NCI-H1417 treated with DMSO at 0.1 percent for 48 hours (cell line): ENCODE results near the gene TMEM114.

Experiments
- DNase-seq: peaks from one replicate; lab custom pipeline; 2025; lab: John Stamatoyannopoulos, UW

TMEM114 gene

GRCh38 chr16:8611122-8611521 is 20.8 kb upstream of the TMEM114 start:
- DNase-seq: no peak

GRCh38 chr16:8607214-8607613 is 16.9 kb upstream of the TMEM114 start:
- DNase-seq: no peak

- no peak for DNase-seq
Measured at GRCh38 chr16:8605554-8605953, 15.2 kb upstream of the TMEM114 start.

DNA sequence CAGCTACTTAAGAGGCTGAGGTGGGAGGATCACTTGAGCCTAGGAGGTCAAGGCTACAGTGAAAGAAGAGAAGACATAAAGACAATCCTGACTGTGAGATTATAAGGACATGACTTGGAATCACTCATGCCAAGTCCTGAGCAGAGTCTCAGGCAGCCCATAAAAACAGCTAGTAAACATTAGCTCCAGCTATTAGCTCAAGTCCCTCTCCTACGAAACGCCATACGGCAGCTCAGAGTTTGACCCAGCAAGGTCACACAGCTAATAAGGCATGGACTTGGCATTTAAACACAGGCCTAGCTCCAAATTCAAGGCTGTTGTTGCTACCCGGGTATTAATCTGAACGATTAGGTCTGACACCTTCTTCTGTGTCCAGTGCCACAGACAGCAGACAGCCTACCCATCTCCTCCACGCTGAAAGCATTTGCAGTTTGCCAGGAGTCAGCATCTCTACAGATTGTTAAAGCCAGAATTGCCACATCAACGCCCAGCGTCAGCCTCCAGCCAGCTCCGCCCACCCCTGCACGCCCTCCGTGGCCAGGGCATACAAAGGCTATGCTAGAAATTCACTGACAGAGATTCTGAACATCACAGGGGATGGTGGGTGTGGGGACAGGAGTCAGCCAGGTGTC is 9.9 kb upstream of the TMEM114 start:
- no peak for DNase-seq

DNA sequence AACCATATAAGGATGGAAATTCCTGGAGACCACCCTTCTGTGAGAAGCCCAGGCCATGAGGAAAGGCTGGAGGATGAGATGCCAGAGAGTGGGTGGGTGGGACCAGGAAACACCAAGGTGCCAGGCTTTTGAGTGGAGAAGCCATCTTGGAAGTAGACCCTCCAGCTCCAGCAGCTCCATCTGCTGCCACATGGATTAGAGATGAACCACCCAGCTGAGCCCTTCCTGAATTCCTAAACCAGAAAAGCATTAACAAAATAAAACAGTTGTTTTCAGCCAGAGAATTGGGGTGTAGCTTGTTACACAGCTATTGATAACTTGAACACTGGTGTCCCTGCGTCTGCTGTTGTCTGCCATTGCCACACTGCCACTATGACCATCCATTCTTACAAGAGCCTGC is 6.3 kb upstream of the TMEM114 start:
- no peak for DNase-seq

DNA sequence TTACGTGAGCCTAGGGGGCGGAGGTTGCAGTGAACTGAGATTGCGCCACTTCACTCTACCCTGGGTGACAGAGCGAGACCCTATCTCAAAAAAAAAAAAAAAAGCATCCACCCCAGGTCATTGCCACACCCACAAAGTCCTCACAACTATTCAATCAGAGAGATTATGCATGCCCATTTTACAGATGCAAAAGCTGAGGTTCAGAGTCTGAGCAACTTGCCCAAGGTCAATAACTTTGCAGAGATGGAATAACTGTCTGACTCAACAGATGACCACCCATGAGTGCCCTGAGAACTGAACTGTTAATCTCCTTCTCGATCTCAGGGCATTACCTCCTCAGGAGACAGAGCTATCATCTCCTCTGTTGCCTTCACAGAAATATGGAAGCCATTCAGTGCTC is 5.5 kb upstream of the TMEM114 start:
- no peak for DNase-seq

GRCh38 chr16:8594149-8594666 is 3.9 kb upstream of the TMEM114 start:
- DNase-seq: no peak

GRCh38 chr16:8591451-8591850 is 1.1 kb upstream of the TMEM114 start:
- no peak for DNase-seq

- DNase-seq: no peak
Measured at GRCh38 chr16:8590811-8591210, 500 bp upstream of the TMEM114 start.

GRCh38 chr16:8589057-8589899 is 1.0 kb downstream of the TMEM114 start:
- no peak for DNase-seq

- DNase-seq: no peak
Measured at GRCh38 chr16:8588682-8589056, 1.6 kb downstream of the TMEM114 start.

- no peak for DNase-seq
Measured at GRCh38 chr16:8587065-8587464, 3.2 kb downstream of the TMEM114 start.

DNA sequence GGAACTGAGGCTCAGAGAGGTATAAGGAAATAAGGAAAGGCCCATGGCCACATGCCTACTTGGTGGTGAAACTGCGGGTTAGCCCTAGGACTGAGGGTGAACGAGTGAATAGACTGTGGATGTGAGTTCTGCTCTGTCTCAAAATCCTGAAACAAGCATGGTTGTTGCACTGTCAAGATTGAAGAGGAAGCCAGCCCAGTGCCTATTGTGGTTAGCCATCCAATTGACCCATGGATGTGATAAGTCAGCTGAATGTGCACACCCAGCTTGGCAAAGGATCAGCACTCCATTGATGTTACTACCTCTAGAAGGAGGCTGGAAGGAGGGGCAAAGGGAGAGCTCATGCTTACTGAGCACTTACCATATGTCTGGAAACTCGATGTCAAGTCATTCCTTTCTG is 4.5 kb downstream of the TMEM114 start:
- DNase-seq: no peak

- DNase-seq: no peak
Measured at GRCh38 chr16:8585041-8585440, 5.3 kb downstream of the TMEM114 start.

GRCh38 chr16:8583732-8584131 is 6.6 kb downstream of the TMEM114 start:
- no peak for DNase-seq

GRCh38 chr16:8583199-8583598 is 7.1 kb downstream of the TMEM114 start:
- DNase-seq: no peak

DNA sequence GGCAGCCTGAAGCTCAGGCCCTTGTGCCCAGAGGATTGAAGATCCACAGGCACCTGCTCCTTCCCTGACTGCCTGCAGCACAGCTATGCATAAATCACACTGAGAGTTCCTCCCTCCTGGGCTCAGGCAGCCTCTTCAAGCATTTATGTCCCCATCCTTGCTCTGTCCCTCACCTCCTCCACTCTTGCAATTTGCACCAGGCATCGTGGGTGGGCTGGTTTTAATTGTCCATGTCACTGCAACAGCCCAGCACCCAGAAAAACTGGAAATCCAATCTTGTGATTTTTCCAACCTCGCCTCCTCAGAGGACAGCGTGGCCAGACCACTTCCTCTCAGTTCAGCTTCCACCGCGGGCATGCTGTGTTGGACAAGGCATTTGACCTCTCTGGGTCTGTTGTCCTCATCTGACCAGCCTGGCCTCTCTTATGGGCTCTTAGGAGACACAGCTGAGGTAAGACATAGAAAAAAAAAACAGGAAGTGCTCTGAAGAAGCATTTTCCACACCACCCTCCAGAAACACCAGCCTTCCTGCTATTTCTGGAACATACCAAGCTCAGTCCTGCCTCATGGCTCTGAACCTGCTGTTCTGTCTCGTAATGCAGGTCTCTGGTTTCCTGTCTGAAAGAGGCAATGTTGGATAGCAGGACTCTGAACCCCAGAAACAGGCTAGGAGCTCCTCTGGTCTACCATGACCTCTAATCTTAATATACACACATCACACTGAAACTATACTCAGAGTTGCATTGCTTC is 8.3 kb downstream of the TMEM114 start:
- DNase-seq: no peak

DNA sequence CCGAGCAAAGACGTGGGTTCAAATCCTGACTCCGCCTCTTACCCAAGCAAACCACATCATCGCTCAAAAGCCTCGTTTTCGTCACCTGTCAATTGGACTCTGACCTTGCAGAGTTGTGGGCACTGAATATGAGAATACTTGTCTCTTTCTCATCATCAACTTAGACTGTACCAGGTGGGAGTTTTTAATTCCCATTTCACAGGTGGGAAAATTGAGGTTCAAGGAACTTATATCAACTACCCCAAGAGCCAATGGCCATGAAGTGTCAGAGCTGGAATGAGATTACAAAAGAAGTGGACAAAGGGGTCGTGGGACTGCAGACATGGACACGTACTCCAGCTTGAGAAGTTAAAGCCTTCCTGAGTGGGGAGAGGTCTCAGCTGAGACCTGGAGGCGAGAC is 10.8 kb downstream of the TMEM114 start:
- DNase-seq: no peak

GRCh38 chr16:8577678-8578304 is 12.5 kb downstream of the TMEM114 start:
- DNase-seq: no peak

GRCh38 chr16:8576141-8577004 is 13.9 kb downstream of the TMEM114 start:
- no peak for DNase-seq

GRCh38 chr16:8575399-8575798 is 14.9 kb downstream of the TMEM114 start:
- no peak for DNase-seq
